ENCODE data around the gene OSGEP.

The OSGEP gene

GRCh38 chr14:20422886-20423285 is 31.7 kb downstream of the OSGEP start:
- DNase-seq (ENCODE audit: low read depth): no peak
- no peak for TF ChIP-seq CTCF (IDR thresholded peaks at IDR 0.05; ENCODE audit: low read length, missing control alignments)
- no peak overlapping the region for H3K4me3 ChIP-seq (replicated peaks; ENCODE audit: low read depth, low read length)

- DNase-seq (ENCODE audit: low read depth): no peak
- H3K4me3 ChIP-seq (replicated peaks; ENCODE audit: low read depth, low read length): no peak overlapping the region
- TF ChIP-seq CTCF (IDR thresholded peaks at IDR 0.05; ENCODE audit: low read length, missing control alignments): no peak
These were observed 33.3 kb downstream of the OSGEP start for GRCh38 chr14:20421267-20421666.

- no peak overlapping the region for H3K4me3 ChIP-seq (replicated peaks; ENCODE audit: low read depth, low read length)
- TF ChIP-seq CTCF (IDR thresholded peaks at IDR 0.05; ENCODE audit: low read length, missing control alignments): no peak
- DNase-seq (ENCODE audit: low read depth): no peak
These were observed 35.2 kb downstream of the OSGEP start for GRCh38 chr14:20419419-20419818.

GRCh38 chr14:20418501-20418909 is 36.1 kb downstream of the OSGEP start:
- TF ChIP-seq CTCF (IDR thresholded peaks at IDR 0.05; ENCODE audit: low read length, missing control alignments): no peak
- no peak for DNase-seq (ENCODE audit: low read depth)
- no peak overlapping the region for H3K4me3 ChIP-seq (replicated peaks; ENCODE audit: low read depth, low read length)

GRCh38 chr14:20417250-20418186 is 37.1 kb downstream of the OSGEP start:
- TF ChIP-seq CTCF (IDR thresholded peaks at IDR 0.05; ENCODE audit: low read length, missing control alignments): no peak

GRCh38 chr14:20416223-20416622 is 38.4 kb downstream of the OSGEP start:
- no peak for DNase-seq (ENCODE audit: low read depth)
- no peak for TF ChIP-seq CTCF (IDR thresholded peaks at IDR 0.05; ENCODE audit: low read length, missing control alignments)
- no peak overlapping the region for H3K4me3 ChIP-seq (replicated peaks; ENCODE audit: low read depth, low read length)

More at GRCh38 chr14:20417250-20418186, 37.1 kb downstream of the OSGEP start:
- DNase-seq (ENCODE audit: low read depth): no peak
- H3K4me3 ChIP-seq (replicated peaks; ENCODE audit: low read depth, low read length): no peak overlapping the region

Measured in fibroblast of pulmonary artery (primary cell).